DND-41 (cell line): Measurements from ENCODE around the gene SYNGR3.

Source experiments
- ATAC-seq: fragments of 200-7000 bp; cut with Tn5 transposase; 3 replicates; pipeline ENCODE4 v1.9.1; 2021; ENCODE audit warnings: low read depth; ENCODE audit not compliant: insufficient read depth
- DNase-seq: peaks from one replicate; pipeline ENCODE4 v3.0.0-alpha.2; 2020
- H2AFZ ChIP-seq: 2 replicates; pipeline ENCODE4 v1.6.0; 2012; ENCODE audit warnings: low read depth, low read length
- H3K27ac ChIP-seq: 2 replicates; pipeline ENCODE4 v1.5.1; 2012; ENCODE audit warnings: low read length, inconsistent platforms
- H3K27me3 ChIP-seq: fragments of 200-600 bp; sonication (generic); 2 replicates; pipeline ENCODE4 v1.6.0; 2012; ENCODE audit warnings: low read length, mild to moderate bottlenecking, inconsistent platforms; ENCODE audit not compliant: insufficient read depth, poor library complexity
- H3K36me3 ChIP-seq: 2 replicates; pipeline ENCODE4 v1.5.1; 2012; ENCODE audit warnings: low read length, inconsistent platforms; ENCODE audit not compliant: insufficient read depth
- H3K4me1 ChIP-seq: 2 replicates; pipeline ENCODE4 v1.5.1; 2012; ENCODE audit warnings: mild to moderate bottlenecking, low read length; ENCODE audit not compliant: insufficient read depth
- H3K4me2 ChIP-seq: 2 replicates; pipeline ENCODE4 v1.6.0; 2012; ENCODE audit warnings: mild to moderate bottlenecking, moderate library complexity, low read length, inconsistent platforms; ENCODE audit not compliant: insufficient read depth
- H3K4me3 ChIP-seq, 2 experiments: fragments of 200-600 bp in 1 of 2; shearing (Covaris generic) in 1 of 2; 2 replicates each; pipeline ENCODE4 v1.5.1; 2012 to 2016; ENCODE audit warnings: inconsistent platforms in 2 of 2, low read length in 2 of 2, mild to moderate bottlenecking in 2 of 2, low read depth in 1 of 2, moderate library complexity in 1 of 2
- H3K79me2 ChIP-seq: 2 replicates; pipeline ENCODE4 v1.6.0; 2012; ENCODE audit warnings: low read length, inconsistent platforms; ENCODE audit not compliant: insufficient read depth
- H3K9ac ChIP-seq: 2 replicates; pipeline ENCODE4 v1.6.0; 2012; ENCODE audit warnings: low read depth, mild to moderate bottlenecking, inconsistent platforms, low read length, moderate library complexity
- H3K9me3 ChIP-seq: 2 replicates; pipeline ENCODE4 v1.5.1; 2012; ENCODE audit warnings: low read length, moderate library complexity, mild to moderate bottlenecking, inconsistent platforms; ENCODE audit not compliant: insufficient read depth, severe bottlenecking
- H4K20me1 ChIP-seq: 2 replicates; pipeline ENCODE4 v1.6.0; 2012; ENCODE audit warnings: low read length; ENCODE audit not compliant: insufficient read depth
- EZH2 ChIP-seq: IDR thresholded peaks from 3 replicates; pipeline ENCODE4 v1.6.1; 2012; ENCODE audit warnings: borderline replicate concordance, low read depth, mild to moderate bottlenecking, moderate library complexity, low read length, inconsistent platforms; ENCODE audit not compliant: severe bottlenecking
- TF ChIP-seq, protein P1 (sequence below): IDR thresholded peaks from 2 replicates; pipeline ENCODE4 v1.5.1; 2012; ENCODE audit warnings: borderline replicate concordance, low read length, moderate library complexity, mild to moderate bottlenecking; ENCODE audit not compliant: poor library complexity, severe bottlenecking; ENCODE audit errors: extremely low read depth

Gene SYNGR3

DNA sequence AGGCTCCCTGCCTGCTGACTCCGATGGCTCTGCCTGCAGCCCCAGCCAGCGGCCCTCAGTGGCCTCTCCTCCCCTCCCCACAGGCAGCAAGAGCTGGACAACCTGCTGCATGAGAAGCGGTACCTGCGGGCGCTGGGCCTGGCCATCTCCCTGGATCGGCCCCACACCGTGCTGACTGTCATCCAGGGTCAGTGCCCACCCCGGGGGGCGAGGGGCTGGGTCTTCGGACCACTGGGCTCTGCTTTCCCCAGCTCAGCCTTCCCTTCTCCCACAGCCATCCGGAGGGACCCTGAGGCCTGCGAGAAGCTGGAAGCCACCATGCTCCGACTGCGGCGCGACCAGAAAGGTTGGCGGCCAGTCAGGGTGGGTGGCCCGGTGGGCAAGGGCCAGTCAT lies 11.9 kb upstream of the SYNGR3 start:
- peaks cover 28% of the 10 kb centered on the region for H4K20me1 ChIP-seq
- H3K4me2 ChIP-seq, result no peak overlapping the region
- no peak overlapping the region for H3K27ac ChIP-seq
- H3K79me2 ChIP-seq, result peaks cover 22% of the 10 kb centered on the region
- ATAC-seq (no peak), DNase-seq (no peak)
- H3K9ac ChIP-seq, result no peak overlapping the region
- peaks cover 6% of the 10 kb centered on the region for H3K27me3 ChIP-seq
- TF ChIP-seq EZH2, result no peak
- TF ChIP-seq, protein P1, sequence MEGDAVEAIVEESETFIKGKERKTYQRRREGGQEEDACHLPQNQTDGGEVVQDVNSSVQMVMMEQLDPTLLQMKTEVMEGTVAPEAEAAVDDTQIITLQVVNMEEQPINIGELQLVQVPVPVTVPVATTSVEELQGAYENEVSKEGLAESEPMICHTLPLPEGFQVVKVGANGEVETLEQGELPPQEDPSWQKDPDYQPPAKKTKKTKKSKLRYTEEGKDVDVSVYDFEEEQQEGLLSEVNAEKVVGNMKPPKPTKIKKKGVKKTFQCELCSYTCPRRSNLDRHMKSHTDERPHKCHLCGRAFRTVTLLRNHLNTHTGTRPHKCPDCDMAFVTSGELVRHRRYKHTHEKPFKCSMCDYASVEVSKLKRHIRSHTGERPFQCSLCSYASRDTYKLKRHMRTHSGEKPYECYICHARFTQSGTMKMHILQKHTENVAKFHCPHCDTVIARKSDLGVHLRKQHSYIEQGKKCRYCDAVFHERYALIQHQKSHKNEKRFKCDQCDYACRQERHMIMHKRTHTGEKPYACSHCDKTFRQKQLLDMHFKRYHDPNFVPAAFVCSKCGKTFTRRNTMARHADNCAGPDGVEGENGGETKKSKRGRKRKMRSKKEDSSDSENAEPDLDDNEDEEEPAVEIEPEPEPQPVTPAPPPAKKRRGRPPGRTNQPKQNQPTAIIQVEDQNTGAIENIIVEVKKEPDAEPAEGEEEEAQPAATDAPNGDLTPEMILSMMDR, result no peak
- no peak overlapping the region for H3K4me3 ChIP-seq
- H3K36me3 ChIP-seq, result peaks cover 54% of the 10 kb centered on the region
- no peak overlapping the region for H2AFZ ChIP-seq
- H3K9me3 ChIP-seq, result no peaks in the 10 kb centered on the region
- peaks cover 19% of the 10 kb centered on the region for H3K4me1 ChIP-seq

DNA sequence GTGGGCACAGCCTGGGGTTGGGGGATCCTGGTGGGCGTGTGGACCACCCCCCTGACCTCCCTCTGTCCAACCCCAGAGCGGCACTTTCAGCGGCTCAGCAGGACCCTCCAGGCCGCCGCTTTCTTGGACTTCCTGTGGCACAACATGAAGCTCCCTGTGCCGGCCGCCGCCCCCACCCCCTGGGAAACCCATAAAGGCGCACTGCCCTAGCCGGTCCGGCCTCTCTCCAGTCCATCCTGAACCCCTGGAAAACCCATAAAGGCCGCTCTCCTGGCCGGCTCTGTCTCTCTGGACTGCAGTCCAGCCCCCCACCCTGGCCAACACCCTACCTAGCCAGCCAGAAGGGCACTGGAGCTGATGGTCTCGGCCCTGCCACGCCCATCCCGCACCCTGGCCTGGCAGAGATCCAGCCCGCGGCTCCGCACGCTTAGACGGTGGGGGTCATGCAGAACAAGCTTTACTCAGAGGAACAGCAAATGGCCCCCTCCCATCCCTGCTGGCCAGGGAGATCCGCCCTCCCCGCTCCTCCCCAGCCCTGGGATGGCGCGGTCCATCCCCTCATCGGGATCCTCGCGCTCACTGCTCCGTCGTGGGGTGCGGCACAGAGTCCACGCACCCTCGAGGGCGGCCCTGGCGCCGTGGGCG lies 11.2 kb upstream of the SYNGR3 start:
- Histone ChIP-seq H3K27ac (no peak overlapping the region), H3K4me1 (peaks cover 19% of the 10 kb centered on the region), H2AFZ (no peak overlapping the region), H3K36me3 (peaks cover 54% of the 10 kb centered on the region), H3K79me2 (peaks cover 18% of the 10 kb centered on the region), H4K20me1 (peaks cover 24% of the 10 kb centered on the region), H3K4me2 (no peak overlapping the region), H3K27me3 (peaks cover 13% of the 10 kb centered on the region), H3K9ac (no peak overlapping the region), H3K9me3 (no peaks in the 10 kb centered on the region), H3K4me3 (no peak overlapping the region)
- no peak for TF ChIP-seq EZH2
- TF ChIP-seq, protein P1, result no peak
- ATAC-seq, result no peak
- DNase-seq, result no peak

DNA sequence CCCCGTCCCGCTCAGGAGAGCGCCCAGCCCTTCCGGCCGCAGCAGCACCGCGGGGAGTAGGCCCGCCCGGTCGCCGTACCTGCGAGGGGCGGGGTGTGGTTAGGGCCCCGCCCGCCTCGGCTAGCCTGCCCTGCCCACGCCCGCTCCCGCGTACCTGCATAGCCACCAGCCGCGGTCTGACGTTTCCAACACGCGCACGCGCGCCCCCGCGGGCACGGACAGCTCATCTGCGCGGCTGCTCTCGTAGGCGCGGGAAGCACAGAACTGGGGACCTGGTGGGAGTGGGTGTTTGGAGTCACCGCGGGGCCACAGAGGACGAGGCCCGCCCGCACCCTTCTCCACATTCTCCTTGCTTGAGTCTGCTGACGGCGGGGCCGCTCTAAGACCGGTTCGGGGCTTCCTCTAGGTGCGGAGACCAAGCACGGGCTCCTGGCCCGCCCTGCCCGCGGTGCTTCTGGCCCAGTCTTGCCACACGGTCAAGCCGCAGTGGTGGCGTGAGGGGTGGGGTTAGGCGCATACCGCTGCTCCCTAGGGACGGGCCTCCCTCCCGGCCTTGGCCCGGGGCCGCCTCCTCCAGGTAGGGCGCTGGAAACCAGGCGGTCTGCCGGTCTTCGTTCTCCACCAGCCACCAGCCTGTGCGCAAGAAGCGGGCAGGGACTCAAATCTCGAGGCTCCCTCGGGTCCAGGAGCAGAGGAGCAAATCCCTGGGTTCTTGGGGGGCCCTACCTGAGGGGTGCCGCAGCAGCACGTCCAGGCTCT lies 10.3 kb upstream of the SYNGR3 start:
- no peak overlapping the region for H2AFZ ChIP-seq
- H3K9me3 ChIP-seq, result no peaks in the 10 kb centered on the region
- no peak overlapping the region for H3K4me3 ChIP-seq
- no peak overlapping the region for H3K27ac ChIP-seq
- H3K9ac ChIP-seq, result no peak overlapping the region
- peaks cover 13% of the 10 kb centered on the region for H3K4me1 ChIP-seq
- DNase-seq (no peak), ATAC-seq (no peak)
- peaks cover 16% of the 10 kb centered on the region for H3K79me2 ChIP-seq
- TF ChIP-seq, protein P1, result no peak
- TF ChIP-seq EZH2, result no peak
- H3K36me3 ChIP-seq, result peaks cover 48% of the 10 kb centered on the region
- no peak overlapping the region for H3K4me2 ChIP-seq
- H4K20me1 ChIP-seq, result peaks cover 15% of the 10 kb centered on the region
- H3K27me3 ChIP-seq, result peaks cover 14% of the 10 kb centered on the region
